ENCODE data around the gene CREM. TPM values are rescaled to one million over a fixed set of nuclear protein-coding genes. Genes with fewer than 3 reads are reported as not detected.

CREM gene
- total and polyA plus RNA-seq, 2 of the 8 experiments (the other 6 are each of a cell fraction or from before 2014, with no cell fraction given), result 18.7 to 21.9 TPM

DNA sequence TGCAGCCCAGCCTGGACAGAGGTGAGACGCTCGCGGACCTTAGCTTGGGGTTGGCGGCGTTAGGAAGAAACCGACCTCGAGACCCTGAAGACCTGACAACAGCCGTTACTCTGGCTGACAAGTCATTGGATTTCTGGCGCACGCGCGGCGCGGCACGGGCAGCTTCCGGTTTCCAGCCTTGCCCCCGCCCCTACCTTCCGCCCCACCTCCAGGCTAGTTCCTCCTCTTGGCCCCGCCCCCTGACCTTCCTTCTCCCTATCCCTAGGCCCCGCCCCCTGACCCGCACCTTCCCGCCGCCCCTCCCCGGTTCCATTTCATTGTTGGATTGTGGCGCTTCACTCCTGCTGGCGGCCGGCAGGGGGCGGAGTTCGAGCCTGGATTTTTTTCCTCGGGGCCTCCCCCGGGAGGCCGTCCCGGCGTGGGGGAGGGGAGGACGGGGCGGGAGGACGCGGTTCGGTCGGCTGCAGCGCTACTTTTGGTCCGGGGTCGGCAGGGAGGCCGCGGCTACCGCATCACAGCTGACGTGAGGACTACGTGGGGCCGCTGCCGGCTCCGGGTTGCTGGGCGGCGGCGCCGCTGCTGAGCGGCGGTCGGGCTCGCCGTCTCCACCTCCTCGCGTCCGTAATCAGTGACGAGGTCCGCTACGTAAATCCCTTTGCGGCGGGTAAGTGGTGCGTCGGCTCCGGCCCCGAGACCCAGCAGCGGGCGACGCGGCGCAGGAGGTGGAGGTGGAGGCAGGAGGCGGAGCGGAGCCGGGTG lies at the start of gene CREM (continued):
- no peak for TF ChIP-seq KDM5A (IDR thresholded peaks at IDR 0.05; ENCODE audit: low read length)
- peak; percentile 25 for TF ChIP-seq KDM4A (IDR thresholded peaks at IDR 0.05; ENCODE audit: low read depth, low read length, severe bottlenecking)
- no peak for TF ChIP-seq CHD1 (IDR thresholded peaks at IDR 0.05; ENCODE audit: low read depth, low read length)
- TF ChIP-seq SUZ12 (IDR thresholded peaks at IDR 0.05; ENCODE audit: low read length), result no peak
- no peak for TF ChIP-seq SIN3A (conservative IDR thresholded peaks at IDR 0.05 in 1 of 2, IDR thresholded peaks at IDR 0.05 in 1 of 2; ENCODE audit: low read depth in 1 of 2, low read length in 2 of 2)
- peak; percentile 80 for TF ChIP-seq NRF1 (IDR thresholded peaks at IDR 0.05; ENCODE audit: low read depth, low read length)
- TF ChIP-seq CBX5 (IDR thresholded peaks at IDR 0.05; ENCODE audit: low read depth, low read length), result no peak
- TF ChIP-seq MAFK (IDR thresholded peaks at IDR 0.05; ENCODE audit: low read depth, low read length), result no peak
- TF ChIP-seq, protein P1, sequence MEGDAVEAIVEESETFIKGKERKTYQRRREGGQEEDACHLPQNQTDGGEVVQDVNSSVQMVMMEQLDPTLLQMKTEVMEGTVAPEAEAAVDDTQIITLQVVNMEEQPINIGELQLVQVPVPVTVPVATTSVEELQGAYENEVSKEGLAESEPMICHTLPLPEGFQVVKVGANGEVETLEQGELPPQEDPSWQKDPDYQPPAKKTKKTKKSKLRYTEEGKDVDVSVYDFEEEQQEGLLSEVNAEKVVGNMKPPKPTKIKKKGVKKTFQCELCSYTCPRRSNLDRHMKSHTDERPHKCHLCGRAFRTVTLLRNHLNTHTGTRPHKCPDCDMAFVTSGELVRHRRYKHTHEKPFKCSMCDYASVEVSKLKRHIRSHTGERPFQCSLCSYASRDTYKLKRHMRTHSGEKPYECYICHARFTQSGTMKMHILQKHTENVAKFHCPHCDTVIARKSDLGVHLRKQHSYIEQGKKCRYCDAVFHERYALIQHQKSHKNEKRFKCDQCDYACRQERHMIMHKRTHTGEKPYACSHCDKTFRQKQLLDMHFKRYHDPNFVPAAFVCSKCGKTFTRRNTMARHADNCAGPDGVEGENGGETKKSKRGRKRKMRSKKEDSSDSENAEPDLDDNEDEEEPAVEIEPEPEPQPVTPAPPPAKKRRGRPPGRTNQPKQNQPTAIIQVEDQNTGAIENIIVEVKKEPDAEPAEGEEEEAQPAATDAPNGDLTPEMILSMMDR (IDR thresholded peaks at IDR 0.05; ENCODE audit: control extremely low read depth in 1 of 3, insufficient read depth in 1 of 3, low read depth in 1 of 3, low read length in 3 of 3), result peak; percentile 55 to 84 (median 75)
- no peak for TF ChIP-seq SAP30 (IDR thresholded peaks at IDR 0.05; ENCODE audit: insufficient read depth, insufficient replicate concordance, low read length)
- TF ChIP-seq RNF2 (IDR thresholded peaks at IDR 0.05; ENCODE audit: borderline replicate concordance, low read depth, low read length, missing control alignments, poor library complexity, severe bottlenecking), result no peak
- no peak for TF ChIP-seq JUND (IDR thresholded peaks at IDR 0.05; ENCODE audit: low read length)
- peak; percentile 97 for TF ChIP-seq CREB1 (IDR thresholded peaks at IDR 0.05)
- no peak for TF ChIP-seq BCL11A (IDR thresholded peaks at IDR 0.05; ENCODE audit: low read depth in 2 of 2, low read length in 2 of 2)
- TF ChIP-seq HDAC2 (IDR thresholded peaks at IDR 0.05; ENCODE audit: borderline replicate concordance in 1 of 2, low read depth in 2 of 2, low read length in 2 of 2), result no peak
- TF ChIP-seq SIRT6 (IDR thresholded peaks at IDR 0.05; ENCODE audit: low read length), result no peak
- no peak; the same call in 1 of the 2 replicates for TF ChIP-seq TEAD4 (IDR thresholded peaks at IDR 0.05; ENCODE audit: low read depth, low read length)
- TF ChIP-seq TAF7 (optimal IDR thresholded peaks at IDR 0.05; ENCODE audit: borderline replicate concordance, low read depth, low read length), result peak; percentile 89
- TF ChIP-seq PHF8 (conservative IDR thresholded peaks at IDR 0.05; ENCODE audit: low read depth, low read length), result peak; percentile 89
- TF ChIP-seq KDM1A (IDR thresholded peaks at IDR 0.05; ENCODE audit: borderline replicate concordance, low read length), result no peak
